ENCODE measurements around the gene RBMS3.

The RBMS3 gene

GRCh38 chr3:29525254-29525881 lies 244.5 kb downstream of the RBMS3 start:
- DNase-seq (ENCODE audit: low spot score) = peak; percentile 52

GRCh38 chr3:29527246-29527645 lies 246.4 kb downstream of the RBMS3 start:
- no peak for DNase-seq (ENCODE audit: low spot score)

- DNase-seq (ENCODE audit: low spot score) = no peak
Measured at GRCh38 chr3:29531644-29532043, 250.8 kb downstream of the RBMS3 start.

GRCh38 chr3:29532473-29532872 lies 251.6 kb downstream of the RBMS3 start:
- DNase-seq (ENCODE audit: low spot score) = no peak

- DNase-seq (ENCODE audit: low spot score) = no peak
Measured at GRCh38 chr3:29534006-29534405, 253.1 kb downstream of the RBMS3 start.

- DNase-seq (ENCODE audit: low spot score) = no peak
Measured at GRCh38 chr3:29536016-29536758, 255.3 kb downstream of the RBMS3 start.

- no peak for DNase-seq (ENCODE audit: low spot score)
Measured at GRCh38 chr3:29537889-29538609, 257.2 kb downstream of the RBMS3 start.

- DNase-seq (ENCODE audit: low spot score) = no peak
Measured at GRCh38 chr3:29538610-29538958, 257.7 kb downstream of the RBMS3 start.

- no peak for DNase-seq (ENCODE audit: low spot score)
Measured at GRCh38 chr3:29540544-29540943, 259.7 kb downstream of the RBMS3 start.

GRCh38 chr3:29544701-29545363 lies 264.0 kb downstream of the RBMS3 start:
- DNase-seq (ENCODE audit: low spot score) = no peak

GRCh38 chr3:29545615-29546014 lies 264.7 kb downstream of the RBMS3 start:
- DNase-seq (ENCODE audit: low spot score) = no peak

GRCh38 chr3:29552051-29552450 lies 271.2 kb downstream of the RBMS3 start:
- peak; percentile 45 for DNase-seq (ENCODE audit: low spot score)

- no peak for DNase-seq (ENCODE audit: low spot score)
Measured at GRCh38 chr3:29554566-29554965, 273.7 kb downstream of the RBMS3 start.

- no peak for DNase-seq (ENCODE audit: low spot score)
Measured at GRCh38 chr3:29555590-29555989, 274.7 kb downstream of the RBMS3 start.

GRCh38 chr3:29557186-29557585 lies 276.3 kb downstream of the RBMS3 start:
- DNase-seq (ENCODE audit: low spot score) = no peak

GRCh38 chr3:29557825-29558224 lies 277.0 kb downstream of the RBMS3 start:
- DNase-seq (ENCODE audit: low spot score) = no peak

- DNase-seq (ENCODE audit: low spot score) = no peak
Measured at GRCh38 chr3:29559741-29560465, 279.0 kb downstream of the RBMS3 start.

GRCh38 chr3:29561651-29562149 lies 280.8 kb downstream of the RBMS3 start:
- no peak for DNase-seq (ENCODE audit: low spot score)

- peak; percentile 28 for DNase-seq (ENCODE audit: low spot score)
Measured at GRCh38 chr3:29565236-29565635, 284.4 kb downstream of the RBMS3 start.

- DNase-seq (ENCODE audit: low spot score) = no peak
Measured at GRCh38 chr3:29567501-29567900, 286.6 kb downstream of the RBMS3 start.

GRCh38 chr3:29568355-29568754 lies 287.5 kb downstream of the RBMS3 start:
- DNase-seq (ENCODE audit: low spot score) = no peak

- DNase-seq (ENCODE audit: low spot score) = no peak
Measured at GRCh38 chr3:29576181-29576580, 295.3 kb downstream of the RBMS3 start.
